OCI-LY7 (cell line): Measurements from ENCODE around the gene CNTNAP5. TPM values are rescaled to one million over a fixed set of nuclear protein-coding genes. Genes with fewer than 3 reads are reported as not detected.

Source experiments
- BruUV-seq: library from RNA; stranded (reverse); fragments of 400-500 nt; replicated peaks from 2 replicates; lab custom pipeline; 2021; lab: Mats Ljungman, UMichigan
- CTCF ChIA-PET: fragments of 300-600 bp; sonication (Branson Sonifier 250); formaldehyde crosslinking; loops from one replicate; lab custom pipeline; 2022; ENCODE audit warnings: antibody characterized with exemption; ENCODE audit not compliant: unreplicated experiment; lab: Charles Lee
- POLR2A ChIA-PET: fragments of 300-600 bp; sonication (Branson Sonifier 250); formaldehyde crosslinking; loops from one replicate; lab custom pipeline; 2022; ENCODE audit warnings: antibody characterized with exemption; lab: Charles Lee
- DNase-seq: peaks from one replicate; pipeline ENCODE4 v3.0.0-alpha.2; 2015; ENCODE audit warnings: low spot score
- H2AFZ ChIP-seq: fragments of 200-600 bp; sonication (generic), shearing (Covaris generic); 2 replicates; pipeline ENCODE4 v1.6.1; 2014; ENCODE audit warnings: mild to moderate bottlenecking, antibody characterized with exemption, low read length, moderate library complexity
- H3K27ac ChIP-seq: fragments of 200-600 bp; sonication (generic); 2 replicates; pipeline ENCODE4 v1.5.1; 2014; ENCODE audit warnings: mixed run types, low read depth, mild to moderate bottlenecking, moderate library complexity, low read length, inconsistent platforms; ENCODE audit not compliant: poor library complexity, severe bottlenecking
- H3K36me3 ChIP-seq: fragments of 200-600 bp; sonication (generic); 2 replicates; pipeline ENCODE4 v1.6.1; 2014; ENCODE audit warnings: mild to moderate bottlenecking, antibody characterized with exemption, low read length, moderate library complexity, mixed read lengths; ENCODE audit not compliant: insufficient read depth
- H3K4me1 ChIP-seq: fragments of 200-600 bp; sonication (generic); 2 replicates; pipeline ENCODE4 v1.5.1; 2014; ENCODE audit warnings: mild to moderate bottlenecking, low read length; ENCODE audit not compliant: insufficient read depth, poor library complexity, severe bottlenecking
- H3K4me2 ChIP-seq: fragments of 200-600 bp; sonication (generic); 2 replicates; pipeline ENCODE4 v1.6.1; 2014; ENCODE audit warnings: mild to moderate bottlenecking, low read length
- H3K4me3 ChIP-seq: fragments of 200-600 bp; sonication (generic); 2 replicates; pipeline ENCODE4 v1.5.1; 2014; ENCODE audit warnings: mild to moderate bottlenecking, low read depth, low read length; ENCODE audit not compliant: poor library complexity, severe bottlenecking
- H3K79me2 ChIP-seq: fragments of 200-600 bp; sonication (generic); 2 replicates; pipeline ENCODE4 v1.6.1; 2016; ENCODE audit warnings: low read depth, mild to moderate bottlenecking, low read length, moderate library complexity, mixed read lengths; ENCODE audit not compliant: insufficient read depth
- H3K9me2 ChIP-seq: fragments of 200-600 bp; sonication (generic); 2 replicates; pipeline ENCODE4 v1.6.1; 2016; ENCODE audit warnings: mild to moderate bottlenecking, low read length, mixed read lengths; ENCODE audit not compliant: insufficient read depth
- H3K9me3 ChIP-seq: fragments of 200-600 bp; sonication (generic); 2 replicates; pipeline ENCODE4 v1.6.1; 2014; ENCODE audit warnings: mild to moderate bottlenecking, mixed run types, low read length, mixed read lengths
- H4K20me1 ChIP-seq: fragments of 200-600 bp; sonication (generic); 2 replicates; pipeline ENCODE4 v1.6.1; 2014; ENCODE audit warnings: mild to moderate bottlenecking, antibody characterized with exemption, low read length, moderate library complexity, mixed read lengths; ENCODE audit not compliant: insufficient read depth
- EZH2phosphoT487 ChIP-seq: fragments of 200-600 bp; sonication (generic); IDR thresholded peaks from 2 replicates; pipeline ENCODE4 v1.6.1; 2018; ENCODE audit warnings: low read depth, borderline replicate concordance, mild to moderate bottlenecking, mixed run types, antibody characterized with exemption, low read length, moderate library complexity, mixed read lengths
- intact Hi-C: fragments of 100-400 bp; cut with micrococcal nuclease; formaldehyde crosslinking; loops from one replicate; pipeline ENCODE4 v1.10.0; 2022; ENCODE audit not compliant: unreplicated experiment
- total RNA-seq, 2 experiments: library from RNA; depleted of rRNA in 1 of 2; stranded (reverse); fragments of >200 nt in 1 of 2; shearing (Covaris generic) in 1 of 2; gene quantifications; 2 replicates each; pipeline ENCODE4 v1.2.3, GENCODE V29; 2014 to 2022
- TF ChIP-seq, protein P1 (sequence below): fragments of 200-600 bp; sonication (generic); conservative IDR thresholded peaks from 2 replicates; pipeline ENCODE4 v1.5.1; 2014; ENCODE audit warnings: mild to moderate bottlenecking, antibody characterized with exemption, low read length, moderate library complexity, mixed read lengths

The CNTNAP5 gene
- total RNA-seq, 2 experiments from 2014 or later: not detected

DNA sequence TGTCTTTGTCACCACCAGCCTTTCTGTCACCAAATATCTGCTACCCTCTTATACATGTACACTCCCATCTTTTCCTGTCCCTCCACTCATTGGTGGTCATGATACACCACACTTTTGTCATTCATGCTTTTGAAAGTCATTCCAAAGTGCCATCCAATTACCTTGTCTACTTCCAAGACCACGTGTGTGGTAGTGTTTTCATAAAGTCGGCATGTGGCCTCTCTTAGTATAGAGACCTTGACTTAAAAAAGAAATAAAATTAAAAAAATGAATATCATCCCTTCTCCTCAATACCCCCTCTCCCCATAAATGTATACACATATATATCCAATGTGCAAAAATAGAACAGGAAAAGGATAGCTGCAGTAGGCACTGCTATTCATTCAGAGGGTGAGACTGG lies 271.4 kb downstream of the CNTNAP5 start:
- H3K4me3 ChIP-seq: no peak overlapping the region
- no peak overlapping the region for H2AFZ ChIP-seq
- no peak for TF ChIP-seq EZH2phosphoT487
- TF ChIP-seq, protein P1, sequence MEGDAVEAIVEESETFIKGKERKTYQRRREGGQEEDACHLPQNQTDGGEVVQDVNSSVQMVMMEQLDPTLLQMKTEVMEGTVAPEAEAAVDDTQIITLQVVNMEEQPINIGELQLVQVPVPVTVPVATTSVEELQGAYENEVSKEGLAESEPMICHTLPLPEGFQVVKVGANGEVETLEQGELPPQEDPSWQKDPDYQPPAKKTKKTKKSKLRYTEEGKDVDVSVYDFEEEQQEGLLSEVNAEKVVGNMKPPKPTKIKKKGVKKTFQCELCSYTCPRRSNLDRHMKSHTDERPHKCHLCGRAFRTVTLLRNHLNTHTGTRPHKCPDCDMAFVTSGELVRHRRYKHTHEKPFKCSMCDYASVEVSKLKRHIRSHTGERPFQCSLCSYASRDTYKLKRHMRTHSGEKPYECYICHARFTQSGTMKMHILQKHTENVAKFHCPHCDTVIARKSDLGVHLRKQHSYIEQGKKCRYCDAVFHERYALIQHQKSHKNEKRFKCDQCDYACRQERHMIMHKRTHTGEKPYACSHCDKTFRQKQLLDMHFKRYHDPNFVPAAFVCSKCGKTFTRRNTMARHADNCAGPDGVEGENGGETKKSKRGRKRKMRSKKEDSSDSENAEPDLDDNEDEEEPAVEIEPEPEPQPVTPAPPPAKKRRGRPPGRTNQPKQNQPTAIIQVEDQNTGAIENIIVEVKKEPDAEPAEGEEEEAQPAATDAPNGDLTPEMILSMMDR: no peak
- no peaks in the 10 kb centered on the region for H3K4me1 ChIP-seq
- H3K9me2 ChIP-seq: no peaks in the 10 kb centered on the region
- no peak for DNase-seq
- intact Hi-C loops: no loop called here
- ChIA-PET CTCF (no interaction called here), POLR2A (no interaction called here)
- H4K20me1 ChIP-seq: no peaks in the 10 kb centered on the region
- BruUV-seq: no TSS peak
- H3K9me3 ChIP-seq: no peaks in the 10 kb centered on the region
- H3K4me2 ChIP-seq: no peak overlapping the region
- no peaks in the 10 kb centered on the region for H3K79me2 ChIP-seq
- no peaks in the 10 kb centered on the region for H3K36me3 ChIP-seq
- H3K27ac ChIP-seq: no peak overlapping the region

DNA sequence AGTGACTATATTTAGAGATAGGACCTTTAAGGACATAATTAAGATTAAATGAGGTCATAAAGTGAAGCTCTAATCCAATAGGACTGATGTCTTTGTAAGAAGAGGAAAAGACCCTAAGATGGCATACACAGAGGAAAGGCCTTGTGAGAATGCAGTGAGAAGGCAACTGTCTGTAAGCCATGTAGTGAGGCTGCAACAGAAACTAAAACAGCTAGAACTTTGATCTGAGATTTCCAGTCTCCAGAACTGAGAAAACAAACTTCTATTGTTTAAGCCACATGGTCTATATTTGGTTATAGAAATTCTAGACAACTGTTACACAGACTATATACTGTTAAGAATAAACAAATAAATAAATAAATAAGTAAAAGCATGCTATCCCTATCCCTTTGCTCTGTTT lies 276.8 kb downstream of the CNTNAP5 start:
- Histone ChIP-seq H3K27ac (no peak overlapping the region), H3K4me2 (no peak overlapping the region), H3K36me3 (no peaks in the 10 kb centered on the region), H3K4me1 (no peaks in the 10 kb centered on the region), H2AFZ (no peak overlapping the region), H3K9me2 (no peaks in the 10 kb centered on the region), H3K9me3 (no peaks in the 10 kb centered on the region), H3K79me2 (no peaks in the 10 kb centered on the region), H4K20me1 (no peaks in the 10 kb centered on the region), H3K4me3 (no peak overlapping the region)
- ChIA-PET POLR2A (interaction anchor here (0.6 kb wide), 1 partner anchor 26 kb away, joined by 3 read pairs; no protein-coding TSS in a partner anchor), CTCF (no interaction called here)
- no TSS peak for BruUV-seq
- no peak for TF ChIP-seq EZH2phosphoT487
- TF ChIP-seq, protein P1: no peak
- intact Hi-C loops: no loop called here
- no peak for DNase-seq

GRCh38 chr2:124308319-124309062 lies 283.4 kb downstream of the CNTNAP5 start:
- Histone ChIP-seq H3K4me3 (no peak overlapping the region), H3K27ac (no peak overlapping the region), H3K9me2 (no peaks in the 10 kb centered on the region), H3K9me3 (no peaks in the 10 kb centered on the region), H3K4me1 (no peaks in the 10 kb centered on the region), H2AFZ (no peak overlapping the region), H3K36me3 (no peaks in the 10 kb centered on the region), H3K4me2 (no peak overlapping the region), H3K79me2 (no peaks in the 10 kb centered on the region), H4K20me1 (no peaks in the 10 kb centered on the region)
- ChIA-PET CTCF (no interaction called here), POLR2A (no interaction called here)
- BruUV-seq: no TSS peak
- intact Hi-C loops: no loop called here
- TF ChIP-seq EZH2phosphoT487: no peak
- TF ChIP-seq, protein P1: no peak
- DNase-seq: no peak
